ENCODE measurements around the gene C21orf58.

DNA sequence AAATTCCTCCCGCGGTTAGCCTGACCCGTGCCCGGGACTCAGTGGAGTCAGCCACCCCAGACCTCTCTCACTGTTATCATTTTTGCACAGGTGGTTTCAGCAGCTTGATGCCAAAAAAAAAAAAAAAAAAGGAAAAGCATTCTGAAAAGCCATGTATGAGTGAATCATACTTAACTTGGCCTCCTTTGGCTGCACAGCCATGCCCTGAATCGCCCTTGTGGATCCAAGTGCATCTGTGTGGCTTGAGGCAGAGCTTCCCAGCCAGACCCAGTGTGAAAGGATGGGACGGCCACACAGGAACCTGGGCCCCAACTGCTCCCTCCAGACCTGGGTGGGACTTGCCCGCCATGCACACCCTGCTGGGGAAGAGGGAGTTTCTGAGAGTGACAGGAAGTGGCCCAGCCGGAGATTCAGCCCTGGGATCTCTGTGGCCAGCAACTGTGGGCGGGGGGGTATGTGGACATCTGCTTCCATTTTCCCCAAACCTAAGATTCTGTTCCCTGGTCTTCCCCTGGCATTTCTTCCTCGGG lies 29.0 kb downstream of the C21orf58 start:
- TF ChIP-seq PRDM15 (CRISPR knock-in tag; IDR thresholded peaks at IDR 0.05) (no peak), CTCF (IDR thresholded peaks at IDR 0.05) (no peak), TCF7 (CRISPR knock-in tag; IDR thresholded peaks at IDR 0.05; ENCODE audit: low read depth) (no peak), NR1H2 (CRISPR knock-in tag; IDR thresholded peaks at IDR 0.05) (no peak), SP1 (CRISPR knock-in tag; conservative IDR thresholded peaks at IDR 0.05) (no peak), MLX (CRISPR knock-in tag; IDR thresholded peaks at IDR 0.05) (no peak), ETV6 (CRISPR knock-in tag; IDR thresholded peaks at IDR 0.05) (no peak), FOXJ3 (CRISPR knock-in tag; IDR thresholded peaks at IDR 0.05; ENCODE audit: borderline replicate concordance) (no peak), TEAD4 (CRISPR knock-in tag; IDR thresholded peaks at IDR 0.05) (no peak), SMAD4 (CRISPR knock-in tag; IDR thresholded peaks at IDR 0.05) (no peak)
- TF ChIP-seq, protein P1, sequence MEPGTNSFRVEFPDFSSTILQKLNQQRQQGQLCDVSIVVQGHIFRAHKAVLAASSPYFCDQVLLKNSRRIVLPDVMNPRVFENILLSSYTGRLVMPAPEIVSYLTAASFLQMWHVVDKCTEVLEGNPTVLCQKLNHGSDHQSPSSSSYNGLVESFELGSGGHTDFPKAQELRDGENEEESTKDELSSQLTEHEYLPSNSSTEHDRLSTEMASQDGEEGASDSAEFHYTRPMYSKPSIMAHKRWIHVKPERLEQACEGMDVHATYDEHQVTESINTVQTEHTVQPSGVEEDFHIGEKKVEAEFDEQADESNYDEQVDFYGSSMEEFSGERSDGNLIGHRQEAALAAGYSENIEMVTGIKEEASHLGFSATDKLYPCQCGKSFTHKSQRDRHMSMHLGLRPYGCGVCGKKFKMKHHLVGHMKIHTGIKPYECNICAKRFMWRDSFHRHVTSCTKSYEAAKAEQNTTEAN (CRISPR knock-in tag; IDR thresholded peaks at IDR 0.05): no peak
- TF ChIP-seq, protein P2, sequence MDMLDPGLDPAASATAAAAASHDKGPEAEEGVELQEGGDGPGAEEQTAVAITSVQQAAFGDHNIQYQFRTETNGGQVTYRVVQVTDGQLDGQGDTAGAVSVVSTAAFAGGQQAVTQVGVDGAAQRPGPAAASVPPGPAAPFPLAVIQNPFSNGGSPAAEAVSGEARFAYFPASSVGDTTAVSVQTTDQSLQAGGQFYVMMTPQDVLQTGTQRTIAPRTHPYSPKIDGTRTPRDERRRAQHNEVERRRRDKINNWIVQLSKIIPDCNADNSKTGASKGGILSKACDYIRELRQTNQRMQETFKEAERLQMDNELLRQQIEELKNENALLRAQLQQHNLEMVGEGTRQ (CRISPR knock-in tag; IDR thresholded peaks at IDR 0.05): no peak
- TF ChIP-seq, protein P3, sequence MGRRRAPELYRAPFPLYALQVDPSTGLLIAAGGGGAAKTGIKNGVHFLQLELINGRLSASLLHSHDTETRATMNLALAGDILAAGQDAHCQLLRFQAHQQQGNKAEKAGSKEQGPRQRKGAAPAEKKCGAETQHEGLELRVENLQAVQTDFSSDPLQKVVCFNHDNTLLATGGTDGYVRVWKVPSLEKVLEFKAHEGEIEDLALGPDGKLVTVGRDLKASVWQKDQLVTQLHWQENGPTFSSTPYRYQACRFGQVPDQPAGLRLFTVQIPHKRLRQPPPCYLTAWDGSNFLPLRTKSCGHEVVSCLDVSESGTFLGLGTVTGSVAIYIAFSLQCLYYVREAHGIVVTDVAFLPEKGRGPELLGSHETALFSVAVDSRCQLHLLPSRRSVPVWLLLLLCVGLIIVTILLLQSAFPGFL (CRISPR knock-in tag; IDR thresholded peaks at IDR 0.05; ENCODE audit: borderline replicate concordance): no peak
